ENCODE measurements around the gene THOC1. TPM values are rescaled to one million over a fixed set of nuclear protein-coding genes. Genes with fewer than 3 reads are reported as not detected.

Gene THOC1
- polyA plus RNA-seq, 1 of the 3 experiments (the other 2 are of a cell fraction), result 12.3 TPM

- no peak overlapping the region for H3K9ac ChIP-seq
- no peak for TF ChIP-seq EZH2phosphoT487 (IDR thresholded peaks at IDR 0.05; ENCODE audit: borderline replicate concordance, low read depth)
- TF ChIP-seq CHD2 (IDR thresholded peaks at IDR 0.05; ENCODE audit: low read length, partially characterized antibody), result no peak
- no peak for TF ChIP-seq RAD21 (IDR thresholded peaks at IDR 0.05; ENCODE audit: low read length)
- TF ChIP-seq MXI1 (IDR thresholded peaks at IDR 0.05; ENCODE audit: low read depth, low read length), result no peak
- no peak for TF ChIP-seq NRF1 (IDR thresholded peaks at IDR 0.05; ENCODE audit: low read depth, low read length)
- no peak for TF ChIP-seq GABPA (IDR thresholded peaks at IDR 0.05; ENCODE audit: low read depth)
- TF ChIP-seq, protein P1, sequence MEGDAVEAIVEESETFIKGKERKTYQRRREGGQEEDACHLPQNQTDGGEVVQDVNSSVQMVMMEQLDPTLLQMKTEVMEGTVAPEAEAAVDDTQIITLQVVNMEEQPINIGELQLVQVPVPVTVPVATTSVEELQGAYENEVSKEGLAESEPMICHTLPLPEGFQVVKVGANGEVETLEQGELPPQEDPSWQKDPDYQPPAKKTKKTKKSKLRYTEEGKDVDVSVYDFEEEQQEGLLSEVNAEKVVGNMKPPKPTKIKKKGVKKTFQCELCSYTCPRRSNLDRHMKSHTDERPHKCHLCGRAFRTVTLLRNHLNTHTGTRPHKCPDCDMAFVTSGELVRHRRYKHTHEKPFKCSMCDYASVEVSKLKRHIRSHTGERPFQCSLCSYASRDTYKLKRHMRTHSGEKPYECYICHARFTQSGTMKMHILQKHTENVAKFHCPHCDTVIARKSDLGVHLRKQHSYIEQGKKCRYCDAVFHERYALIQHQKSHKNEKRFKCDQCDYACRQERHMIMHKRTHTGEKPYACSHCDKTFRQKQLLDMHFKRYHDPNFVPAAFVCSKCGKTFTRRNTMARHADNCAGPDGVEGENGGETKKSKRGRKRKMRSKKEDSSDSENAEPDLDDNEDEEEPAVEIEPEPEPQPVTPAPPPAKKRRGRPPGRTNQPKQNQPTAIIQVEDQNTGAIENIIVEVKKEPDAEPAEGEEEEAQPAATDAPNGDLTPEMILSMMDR (IDR thresholded peaks at IDR 0.05), result no peak
- no peak for TF ChIP-seq MAX (IDR thresholded peaks at IDR 0.05; ENCODE audit: low read depth)
- no peak for TF ChIP-seq SIN3A (IDR thresholded peaks at IDR 0.05; ENCODE audit: borderline replicate concordance, low read depth, low read length)
- no peaks in the 10 kb centered on the region for H3K9me2 ChIP-seq
- peaks cover 0 to 5% of the 10 kb centered on the region in 2 experiments; a peak in 2 of 4 replicates for H3K4me1 ChIP-seq (ENCODE audit: control insufficient read depth in 1 of 2, insufficient read depth in 2 of 2, low read depth in 1 of 2, low read length in 1 of 2)
- H3K4me3 ChIP-seq (ENCODE audit: low read depth in 2 of 2, low read length in 1 of 2), result no peak overlapping the region
- H3K27ac ChIP-seq (ENCODE audit: low read depth in 2 of 2, low read length in 1 of 2), result no peak overlapping the region
- H3K27me3 ChIP-seq (ENCODE audit: insufficient read depth), result no peaks in the 10 kb centered on the region
- CTCF ChIA-PET, result interaction anchor here (1.3 kb wide), 1 partner anchor 10 kb away, joined by 3 read pairs; no protein-coding TSS in a partner anchor
- peaks cover 40 to 55% of the 10 kb centered on the region in 2 experiments for H3K36me3 ChIP-seq (replicated peaks in 1 of 2; ENCODE audit: control insufficient read depth in 1 of 2, insufficient read depth in 2 of 2, low read length in 1 of 2)
- POLR2A ChIA-PET, result no interaction called here
- H3K79me2 ChIP-seq (ENCODE audit: insufficient read depth), result peaks cover 39% of the 10 kb centered on the region
- no peaks in the 10 kb centered on the region for H3K9me3 ChIP-seq
- H3K4me2 ChIP-seq, result no peak overlapping the region
- 86% methylated on average over 1 of the region's 1 CpG for WGBS (ENCODE audit: low lambda C conversion rate)
- DNase-seq, result no peak
- H4K20me1 ChIP-seq (ENCODE audit: insufficient read depth), result no peaks in the 10 kb centered on the region
- H2AFZ ChIP-seq (ENCODE audit: low read depth), result no peak overlapping the region
- no peaks in the 10 kb centered on the region for H3F3A ChIP-seq (replicated peaks; ENCODE audit: insufficient read depth)
These were observed 72.2 kb downstream of the THOC1 start for GRCh38 chr18:195651-196050.

- no peak overlapping the region for H3K9ac ChIP-seq
- H3F3A ChIP-seq (replicated peaks; ENCODE audit: insufficient read depth), result no peaks in the 10 kb centered on the region
- no peak overlapping the region for H3K4me2 ChIP-seq
- ChIA-PET CTCF (no interaction called here), POLR2A (no interaction called here)
- H3K27me3 ChIP-seq (ENCODE audit: insufficient read depth), result no peaks in the 10 kb centered on the region
- WGBS (ENCODE audit: low lambda C conversion rate), result 97% methylated on average over 7 of the region's 7 CpGs
- H3K9me3 ChIP-seq, result no peaks in the 10 kb centered on the region
- no peaks in the 10 kb centered on the region for H4K20me1 ChIP-seq (ENCODE audit: insufficient read depth)
- peaks cover 58% of the 10 kb centered on the region for H3K79me2 ChIP-seq (ENCODE audit: insufficient read depth)
- H3K9me2 ChIP-seq, result no peaks in the 10 kb centered on the region
- H3K36me3 ChIP-seq (replicated peaks in 1 of 2; ENCODE audit: control insufficient read depth in 1 of 2, insufficient read depth in 2 of 2, low read length in 1 of 2), result peaks cover 16 to 38% of the 10 kb centered on the region in 2 experiments
- H3K4me1 ChIP-seq (ENCODE audit: control insufficient read depth in 1 of 2, insufficient read depth in 2 of 2, low read depth in 1 of 2, low read length in 1 of 2), result peaks cover 0 to 5% of the 10 kb centered on the region in 2 experiments; a peak in 2 of 4 replicates
- no peak overlapping the region for H2AFZ ChIP-seq (ENCODE audit: low read depth)
- H3K27ac ChIP-seq (ENCODE audit: low read depth in 2 of 2, low read length in 1 of 2), result no peak overlapping the region
- H3K4me3 ChIP-seq (ENCODE audit: low read depth in 2 of 2, low read length in 1 of 2), result no peak overlapping the region
- DNase-seq, result no peak
- TF ChIP-seq FOXM1 (IDR thresholded peaks at IDR 0.05; ENCODE audit: low read depth), result no peak
- TF ChIP-seq TCF12 (IDR thresholded peaks at IDR 0.05), result no peak
- TF ChIP-seq RCOR1 (IDR thresholded peaks at IDR 0.05; ENCODE audit: low read length), result no peak
- TF ChIP-seq, protein P2, sequence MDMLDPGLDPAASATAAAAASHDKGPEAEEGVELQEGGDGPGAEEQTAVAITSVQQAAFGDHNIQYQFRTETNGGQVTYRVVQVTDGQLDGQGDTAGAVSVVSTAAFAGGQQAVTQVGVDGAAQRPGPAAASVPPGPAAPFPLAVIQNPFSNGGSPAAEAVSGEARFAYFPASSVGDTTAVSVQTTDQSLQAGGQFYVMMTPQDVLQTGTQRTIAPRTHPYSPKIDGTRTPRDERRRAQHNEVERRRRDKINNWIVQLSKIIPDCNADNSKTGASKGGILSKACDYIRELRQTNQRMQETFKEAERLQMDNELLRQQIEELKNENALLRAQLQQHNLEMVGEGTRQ (IDR thresholded peaks at IDR 0.05; ENCODE audit: borderline replicate concordance, low read depth, low read length), result no peak
- no peak for TF ChIP-seq EZH2phosphoT487 (IDR thresholded peaks at IDR 0.05; ENCODE audit: borderline replicate concordance, low read depth)
- no peak for TF ChIP-seq YY1 (IDR thresholded peaks at IDR 0.05; ENCODE audit: low read depth)
- TF ChIP-seq, protein P1 (IDR thresholded peaks at IDR 0.05), result no peak
- TF ChIP-seq CHD2 (IDR thresholded peaks at IDR 0.05; ENCODE audit: low read length, partially characterized antibody), result no peak
These were observed 75.0 kb downstream of the THOC1 start for GRCh38 chr18:192801-193200.
